Bronchial epithelial cell (primary cell): ENCODE measurements around the gene ATP2B3. TPM values are rescaled to one million over a fixed set of nuclear protein-coding genes. Genes with fewer than 3 reads are reported as not detected.
A peak's percentile ranks its signal among the peaks of the same experiment; 100 is the strongest.
"Not testable (repeated sequence)": the region's sequence is repeated elsewhere in the genome, so short reads cannot be mapped to it uniquely, and the experiment has no call there.

Source experiments
- DNase-seq: peaks from one replicate; pipeline ENCODE4 v3.0.0-alpha.2; 2010; ENCODE audit warnings: low read depth
- FAIRE-seq: peaks from 2 replicates; lab custom pipeline; 2011; peaks lifted over from hg19 to GRCh38; lab: Jason Lieb, UNC
- H3K27me3 ChIP-seq: 2 replicates; pipeline ENCODE4 v1.5.1; 2011; ENCODE audit warnings: low read length; ENCODE audit not compliant: control insufficient read depth, insufficient read depth
- H3K36me3 ChIP-seq: 2 replicates; pipeline ENCODE4 v1.5.1; 2011; ENCODE audit warnings: low read length; ENCODE audit not compliant: control insufficient read depth, insufficient read depth
- H3K4me3 ChIP-seq: 2 replicates; pipeline ENCODE4 v1.5.1; 2011; ENCODE audit warnings: mild to moderate bottlenecking, low read depth, low read length, control low read depth
- total RNA-seq: library from RNA; depleted of rRNA; stranded (reverse); fragments of >200 nt; gene quantifications from 2 replicates; pipeline ENCODE4 v1.2.1, GENCODE V29; 2014
- TF ChIP-seq, protein P1 (sequence below): IDR thresholded peaks from 2 replicates; pipeline ENCODE4 v1.5.1; 2011; ENCODE audit warnings: mild to moderate bottlenecking, moderate library complexity, low read length, control low read depth, inconsistent platforms; ENCODE audit not compliant: insufficient read depth, severe bottlenecking

ATP2B3 gene
- total RNA-seq, 1 donor from 2014 or later: not detected

DNA sequence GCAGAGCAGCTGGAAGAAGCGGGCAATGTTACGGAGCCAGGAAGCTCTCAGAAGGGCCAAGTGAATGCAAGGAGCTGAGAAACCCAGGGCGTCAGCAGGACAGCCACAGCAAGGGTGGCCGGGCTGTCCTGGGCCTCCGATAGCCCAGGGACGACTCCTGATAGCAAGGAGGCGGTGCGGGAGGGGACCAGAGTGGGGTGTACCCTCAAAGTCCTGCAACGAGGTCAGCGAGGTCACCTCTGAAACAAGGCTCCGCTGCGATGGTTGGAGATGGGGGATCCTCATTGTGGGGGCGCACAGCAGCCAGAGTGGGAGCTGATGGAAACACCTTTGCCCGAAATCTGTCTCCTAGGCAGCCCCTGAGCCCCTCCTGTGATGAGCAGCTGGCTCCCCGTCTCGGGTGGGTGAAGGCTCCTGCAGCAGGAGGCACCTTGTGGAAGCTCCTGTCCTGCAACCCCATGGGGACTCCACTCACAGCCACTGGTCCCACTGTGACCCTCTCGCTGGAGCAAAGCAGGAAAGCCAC is 85.8 kb downstream of the ATP2B3 start:
- no peaks in the 10 kb centered on the region for H3K36me3 ChIP-seq
- no peaks in the 10 kb centered on the region for H3K27me3 ChIP-seq
- TF ChIP-seq, protein P1, sequence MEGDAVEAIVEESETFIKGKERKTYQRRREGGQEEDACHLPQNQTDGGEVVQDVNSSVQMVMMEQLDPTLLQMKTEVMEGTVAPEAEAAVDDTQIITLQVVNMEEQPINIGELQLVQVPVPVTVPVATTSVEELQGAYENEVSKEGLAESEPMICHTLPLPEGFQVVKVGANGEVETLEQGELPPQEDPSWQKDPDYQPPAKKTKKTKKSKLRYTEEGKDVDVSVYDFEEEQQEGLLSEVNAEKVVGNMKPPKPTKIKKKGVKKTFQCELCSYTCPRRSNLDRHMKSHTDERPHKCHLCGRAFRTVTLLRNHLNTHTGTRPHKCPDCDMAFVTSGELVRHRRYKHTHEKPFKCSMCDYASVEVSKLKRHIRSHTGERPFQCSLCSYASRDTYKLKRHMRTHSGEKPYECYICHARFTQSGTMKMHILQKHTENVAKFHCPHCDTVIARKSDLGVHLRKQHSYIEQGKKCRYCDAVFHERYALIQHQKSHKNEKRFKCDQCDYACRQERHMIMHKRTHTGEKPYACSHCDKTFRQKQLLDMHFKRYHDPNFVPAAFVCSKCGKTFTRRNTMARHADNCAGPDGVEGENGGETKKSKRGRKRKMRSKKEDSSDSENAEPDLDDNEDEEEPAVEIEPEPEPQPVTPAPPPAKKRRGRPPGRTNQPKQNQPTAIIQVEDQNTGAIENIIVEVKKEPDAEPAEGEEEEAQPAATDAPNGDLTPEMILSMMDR: no peak
- no peak for FAIRE-seq
- H3K4me3 ChIP-seq: no peak overlapping the region
- DNase-seq: no peak

DNA sequence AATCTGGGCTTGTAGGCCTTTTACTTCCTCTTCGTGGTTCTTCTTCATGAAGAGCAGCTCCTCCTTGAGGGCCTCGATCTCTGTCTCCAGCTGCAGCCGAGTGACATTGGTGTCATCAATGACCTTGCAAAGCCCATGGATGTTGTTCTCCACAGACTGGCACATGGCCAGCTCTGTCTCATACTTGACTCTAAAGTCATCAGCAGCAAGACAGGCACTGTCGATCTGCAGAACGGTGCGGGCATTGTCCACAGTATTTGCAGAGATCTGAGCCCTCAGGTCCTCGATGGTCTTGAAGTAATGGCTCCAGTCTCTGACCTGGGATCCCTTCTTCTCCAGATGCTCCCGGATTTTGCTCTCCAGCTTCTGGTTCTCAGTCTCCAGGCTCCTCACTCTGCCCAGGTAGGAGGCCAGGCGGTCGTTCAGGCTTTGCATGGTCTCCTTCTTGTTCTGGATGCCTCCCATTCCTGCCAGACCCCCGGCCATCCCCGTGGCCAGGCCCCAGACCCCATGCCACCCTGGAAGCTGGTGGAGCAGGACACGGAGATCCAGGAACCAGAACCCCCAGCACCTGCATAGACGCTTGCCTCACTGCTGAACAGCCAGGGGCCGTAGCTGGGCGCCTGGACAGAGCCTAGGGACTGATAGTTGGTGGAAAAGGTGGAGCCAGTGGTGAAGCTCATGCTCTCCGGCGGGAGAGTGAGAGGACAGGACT is 87.4 kb downstream of the ATP2B3 start:
- FAIRE-seq, H3K4me3 ChIP-seq, H3K27me3 ChIP-seq, DNase-seq, H3K36me3 ChIP-seq: not testable (repeated sequence)

DNA sequence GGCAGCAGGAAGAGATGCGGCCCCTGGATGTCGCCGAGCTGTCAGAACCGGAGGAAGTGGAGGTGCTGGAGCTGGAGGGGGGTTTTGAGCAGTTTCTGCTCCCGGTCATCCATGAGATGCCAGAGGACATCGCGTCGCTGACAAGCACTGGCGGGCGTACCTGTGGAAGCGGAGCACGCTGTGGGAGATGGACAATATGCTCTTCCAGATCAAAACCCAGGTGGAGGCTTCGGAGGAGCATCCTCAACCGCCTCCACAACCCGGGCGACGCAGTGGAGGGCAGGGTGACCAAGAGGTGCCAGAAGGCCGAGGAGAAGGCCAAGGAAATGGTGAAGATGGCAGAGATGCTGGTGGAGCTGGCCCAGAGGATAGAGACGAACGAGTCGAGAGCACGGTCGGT is 89.1 kb downstream of the ATP2B3 start:
- no peak for FAIRE-seq
- TF ChIP-seq, protein P1: no peak

DNA sequence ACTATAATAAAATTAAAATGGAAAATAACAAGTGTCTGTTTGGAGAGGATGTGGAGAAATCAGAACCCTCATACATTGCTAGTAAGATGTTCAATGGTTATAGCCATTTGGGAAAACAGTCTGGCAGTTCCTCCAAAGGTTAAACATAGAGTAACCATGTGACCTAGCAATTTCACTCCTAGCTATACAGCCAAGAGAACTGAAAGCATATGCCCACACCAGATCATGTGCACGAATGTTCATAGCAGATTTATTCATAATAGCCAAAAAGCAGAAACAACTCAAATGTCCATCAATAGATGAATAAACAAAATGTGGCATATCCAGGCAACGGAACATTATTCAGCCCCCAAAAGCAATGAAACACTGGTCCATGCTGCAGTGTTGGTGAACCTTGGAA is 90.9 kb downstream of the ATP2B3 start:
- no peaks in the 10 kb centered on the region for H3K27me3 ChIP-seq
- H3K4me3 ChIP-seq: no peak overlapping the region
- FAIRE-seq (no peak), DNase-seq (no peak)
- no peaks in the 10 kb centered on the region for H3K36me3 ChIP-seq
- TF ChIP-seq, protein P1: no peak

More for the DNA sequence above, 89.1 kb downstream of the ATP2B3 start:
- Histone ChIP-seq H3K27me3 (no peaks in the 10 kb centered on the region), H3K4me3 (no peak overlapping the region), H3K36me3 (no peaks in the 10 kb centered on the region)
- no peak for DNase-seq

DNA sequence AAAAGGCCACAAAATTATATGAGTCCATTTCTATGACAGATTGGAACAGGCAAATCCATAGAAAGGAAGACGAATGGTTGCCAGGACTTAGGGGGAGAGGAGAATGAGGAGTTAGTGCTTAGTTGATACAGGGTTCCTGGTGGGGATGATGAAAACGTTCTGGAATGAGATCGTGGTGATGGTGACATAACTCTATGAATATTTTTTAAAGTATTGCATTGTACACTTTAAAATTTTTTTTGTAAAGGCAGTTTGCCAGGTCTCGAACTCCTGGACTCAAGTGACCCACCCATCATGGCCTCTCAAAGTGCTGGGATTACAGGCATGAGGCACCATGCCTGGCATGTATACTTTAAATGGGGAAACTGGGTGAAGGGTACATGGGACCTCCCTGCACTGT is 91.4 kb downstream of the ATP2B3 start:
- H3K4me3 ChIP-seq: no peak overlapping the region
- no peaks in the 10 kb centered on the region for H3K36me3 ChIP-seq
- no peak for DNase-seq
- no peaks in the 10 kb centered on the region for H3K27me3 ChIP-seq
- FAIRE-seq: no peak
- TF ChIP-seq, protein P1: no peak

DNA sequence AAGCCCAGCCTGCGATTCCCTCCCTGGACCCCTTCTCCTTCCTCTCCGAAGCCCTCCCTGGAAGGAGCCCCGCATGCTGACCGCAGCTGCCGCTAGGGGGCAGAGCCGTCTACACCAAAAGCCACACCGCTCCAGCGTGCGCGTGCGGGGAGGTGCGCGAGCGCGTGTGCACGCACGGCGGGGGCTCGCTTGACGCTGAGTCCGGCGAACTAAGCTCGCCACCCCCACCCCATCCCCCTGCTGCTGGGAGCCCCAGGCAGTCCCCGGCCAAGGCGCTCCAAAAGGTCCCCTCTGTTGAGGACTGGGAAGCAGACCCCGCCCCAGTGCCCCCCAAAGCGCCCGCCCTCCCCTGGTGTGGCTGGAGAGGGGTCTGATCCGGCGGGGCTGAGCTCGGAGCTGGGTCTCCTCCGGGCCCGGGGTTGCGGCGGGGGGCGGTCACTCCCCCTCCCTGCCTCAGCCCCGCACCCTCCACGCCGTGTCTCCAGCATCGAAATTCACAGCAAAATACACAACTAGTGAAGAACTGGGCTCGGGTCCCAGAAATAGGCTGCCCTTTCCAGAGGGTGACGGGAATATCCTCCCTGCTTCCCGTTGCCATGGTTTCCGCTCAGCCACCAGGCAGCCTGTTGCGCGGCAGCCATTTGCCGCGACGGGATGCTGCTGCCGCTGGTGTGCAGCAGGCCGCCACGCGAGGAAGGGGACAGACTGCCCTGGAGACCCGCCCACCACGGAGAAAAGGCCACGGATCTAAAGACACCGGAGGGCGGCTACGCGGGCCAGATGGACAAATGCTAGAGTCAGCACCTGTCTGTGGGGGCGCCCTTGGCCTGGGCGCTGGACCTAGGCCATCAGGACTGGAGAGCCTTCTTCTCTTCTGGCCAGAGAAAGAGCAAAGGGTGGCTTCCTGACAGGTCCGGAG is 92.7 kb downstream of the ATP2B3 start:
- TF ChIP-seq, protein P1: peak; percentile 88
- DNase-seq (peak; percentile 15), FAIRE-seq (no peak)

More for the DNA sequence above, 92.7 kb downstream of the ATP2B3 start:
- Histone ChIP-seq H3K4me3 (peak overlapping the region; percentile 14), H3K27me3 (no peaks in the 10 kb centered on the region), H3K36me3 (no peaks in the 10 kb centered on the region)
